GM19023 (cell line): ENCODE results near the gene LDB2.
"Not testable (repeated sequence)": the region's sequence is repeated elsewhere in the genome, so short reads cannot be mapped to it uniquely, and the experiment has no call there.

Experiments used
- ATAC-seq: cut with Tn5 transposase; IDR thresholded peaks from one replicate; pipeline ENCODE4 v1.9.1; 2021; ENCODE audit warnings: mild to moderate bottlenecking, moderate library complexity; ENCODE audit not compliant: unreplicated experiment

Gene LDB2

GRCh38 chr4:16663307-16663706, 235.1 kb downstream of the LDB2 start:
- no peak for ATAC-seq

- ATAC-seq: no peak
Observed at GRCh38 chr4:16661813-16662212, 236.6 kb downstream of the LDB2 start.

GRCh38 chr4:16660656-16661055, 237.8 kb downstream of the LDB2 start:
- ATAC-seq: no peak

- ATAC-seq: no peak
Observed at GRCh38 chr4:16659694-16660093, 238.8 kb downstream of the LDB2 start.

GRCh38 chr4:16659079-16659478, 239.4 kb downstream of the LDB2 start:
- ATAC-seq: no peak

- no peak for ATAC-seq
Observed at GRCh38 chr4:16658183-16658582, 240.3 kb downstream of the LDB2 start.

DNA sequence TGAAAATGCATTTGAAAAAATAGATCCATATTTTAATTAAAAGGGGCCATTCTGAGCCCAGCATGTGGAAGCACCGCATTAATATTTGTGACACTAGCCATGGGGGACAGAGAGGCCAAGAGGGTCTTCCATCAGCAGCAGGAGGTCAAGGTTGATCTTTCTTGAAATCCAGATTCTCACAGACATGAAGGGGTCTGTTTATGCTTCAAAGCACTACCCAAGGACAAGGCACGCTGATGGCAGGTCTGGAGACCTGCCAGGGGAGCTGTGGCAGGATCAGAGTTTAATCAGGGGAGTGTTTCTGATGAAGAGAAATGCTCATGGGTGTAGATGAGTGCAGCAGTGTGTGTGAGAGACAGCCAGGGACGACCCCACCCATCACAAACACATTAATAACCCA, 243.3 kb downstream of the LDB2 start:
- no peak for ATAC-seq

DNA sequence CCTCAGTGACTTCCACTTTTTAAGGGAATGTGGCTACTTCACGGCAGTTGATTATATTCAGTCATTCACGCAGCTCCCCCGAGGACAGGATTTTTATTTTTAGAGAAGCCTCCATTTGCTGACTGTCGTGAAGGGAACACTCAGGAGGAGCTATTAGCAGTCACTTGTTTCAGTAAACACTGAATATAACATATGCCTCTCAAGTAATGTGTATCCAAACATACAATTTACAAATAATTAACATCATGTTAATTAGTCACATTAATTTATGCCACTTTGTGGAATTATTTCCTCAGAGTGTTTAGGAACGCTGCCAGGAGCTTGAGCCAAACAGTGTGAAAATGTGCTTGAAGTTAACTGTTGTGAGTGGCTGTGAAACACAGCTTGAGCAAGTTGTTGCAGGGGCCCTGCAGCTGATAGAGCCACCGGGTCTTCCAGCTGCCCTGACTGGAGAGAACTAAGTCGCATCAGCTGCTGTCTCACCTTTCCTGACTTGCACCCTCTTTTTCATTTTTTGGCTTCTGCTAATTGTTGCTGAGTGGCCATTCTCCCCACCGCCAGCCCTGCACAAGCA, 245.6 kb downstream of the LDB2 start:
- no peak for ATAC-seq

GRCh38 chr4:16646459-16646858, 252.0 kb downstream of the LDB2 start:
- no peak for ATAC-seq

DNA sequence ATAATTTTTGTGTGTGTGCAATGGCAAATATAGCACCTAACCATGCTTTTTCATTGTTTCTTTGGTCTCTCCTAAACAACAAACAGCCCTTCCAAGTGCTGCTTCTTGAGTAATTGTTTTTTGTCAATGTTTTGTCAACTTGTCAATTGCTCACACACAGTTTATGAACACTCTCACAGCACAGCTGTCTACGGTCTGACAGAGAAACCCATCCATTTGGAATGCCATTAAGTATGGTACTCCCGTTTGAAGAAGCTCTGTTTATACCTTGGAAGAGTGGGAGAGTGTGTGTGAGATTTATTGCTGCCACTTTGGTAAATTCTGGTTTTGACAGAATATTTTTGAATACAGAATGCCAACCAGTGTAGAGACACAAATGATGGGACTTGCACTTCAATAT, 254.6 kb downstream of the LDB2 start:
- no peak for ATAC-seq

DNA sequence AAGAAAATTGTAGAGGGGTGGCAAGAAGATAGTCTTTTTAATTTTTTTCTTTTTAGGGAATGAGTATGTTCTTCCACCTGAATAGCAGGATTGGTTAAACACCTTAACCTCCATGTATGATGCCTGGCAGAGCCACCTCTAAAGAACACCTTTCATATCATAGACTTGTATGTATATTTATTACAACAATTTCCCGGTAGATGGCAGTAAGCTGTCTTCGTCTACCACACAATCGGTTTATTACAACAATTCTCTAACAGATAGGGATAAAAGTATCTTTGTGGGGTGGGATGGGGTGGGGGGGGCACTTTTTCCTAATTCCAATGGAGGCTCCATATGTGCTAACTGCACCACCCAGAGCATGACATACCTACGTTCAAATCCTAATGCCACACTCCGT, 255.5 kb downstream of the LDB2 start:
- ATAC-seq: no peak

DNA sequence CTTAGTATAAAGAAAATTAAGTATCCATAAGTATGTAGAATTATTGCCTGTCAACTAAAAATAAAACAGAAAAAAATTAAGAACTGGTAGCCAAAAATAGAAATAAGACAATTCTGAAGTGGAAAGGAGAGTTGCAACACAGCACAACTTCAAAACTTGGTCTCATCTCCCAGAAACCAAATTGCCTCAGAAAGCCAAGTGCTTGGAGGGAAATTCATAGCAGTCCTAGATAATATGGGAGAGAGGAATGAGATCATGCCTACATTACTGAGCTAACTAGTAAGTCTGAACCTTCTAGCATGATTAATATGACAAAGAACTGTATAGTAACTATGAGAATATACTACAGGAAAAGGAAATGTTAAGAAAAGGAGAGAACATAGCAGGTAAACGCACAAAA, 256.5 kb downstream of the LDB2 start:
- no peak for ATAC-seq

- no peak for ATAC-seq
Observed at GRCh38 chr4:16636912-16637630, 261.4 kb downstream of the LDB2 start.

- no peak for ATAC-seq
Observed at GRCh38 chr4:16636304-16636703, 262.1 kb downstream of the LDB2 start.

GRCh38 chr4:16629274-16629673, 269.2 kb downstream of the LDB2 start:
- ATAC-seq: not testable (repeated sequence)

GRCh38 chr4:16628835-16629234, 269.6 kb downstream of the LDB2 start:
- ATAC-seq: not testable (repeated sequence)

GRCh38 chr4:16627999-16628398, 270.4 kb downstream of the LDB2 start:
- no peak for ATAC-seq

DNA sequence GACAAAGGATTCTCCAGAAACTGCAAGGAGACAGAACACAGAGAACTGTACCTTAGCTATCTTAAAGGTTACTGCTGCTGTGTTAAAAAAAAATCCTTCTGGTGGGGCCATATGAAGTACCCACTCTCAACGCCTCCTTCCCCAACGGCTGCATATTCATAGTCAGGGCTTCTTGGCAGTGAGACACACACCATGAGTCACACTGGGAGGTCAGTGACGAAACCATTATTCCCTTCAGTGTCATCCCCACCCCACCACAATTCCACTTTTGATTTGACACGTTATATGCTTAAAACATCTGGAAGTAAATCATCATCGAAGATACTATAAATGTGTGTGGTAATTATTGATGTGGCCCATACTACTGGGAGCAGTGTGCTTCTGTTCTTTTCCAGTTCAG, 271.5 kb downstream of the LDB2 start:
- no peak for ATAC-seq

DNA sequence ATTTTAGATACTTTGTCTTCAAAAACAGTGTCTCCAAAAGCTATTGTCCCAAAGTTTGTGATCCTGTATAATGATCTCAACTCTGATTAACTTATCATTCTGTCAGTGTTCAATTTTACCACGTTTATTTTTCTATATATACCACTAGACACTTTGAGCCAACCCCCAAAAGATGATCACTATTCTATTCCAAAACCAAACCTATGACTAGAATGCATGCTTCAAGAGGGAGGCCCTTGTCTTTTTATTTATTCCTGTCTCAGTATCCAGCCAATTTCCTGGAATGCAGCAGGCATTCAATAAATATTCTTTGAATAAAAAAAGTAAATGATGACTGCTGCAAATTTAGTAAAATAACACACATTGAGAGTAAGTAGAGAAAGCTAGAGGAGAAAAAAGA, 275.6 kb downstream of the LDB2 start:
- no peak for ATAC-seq

- ATAC-seq: no peak
Observed at GRCh38 chr4:16617435-16617834, 281.0 kb downstream of the LDB2 start.

DNA sequence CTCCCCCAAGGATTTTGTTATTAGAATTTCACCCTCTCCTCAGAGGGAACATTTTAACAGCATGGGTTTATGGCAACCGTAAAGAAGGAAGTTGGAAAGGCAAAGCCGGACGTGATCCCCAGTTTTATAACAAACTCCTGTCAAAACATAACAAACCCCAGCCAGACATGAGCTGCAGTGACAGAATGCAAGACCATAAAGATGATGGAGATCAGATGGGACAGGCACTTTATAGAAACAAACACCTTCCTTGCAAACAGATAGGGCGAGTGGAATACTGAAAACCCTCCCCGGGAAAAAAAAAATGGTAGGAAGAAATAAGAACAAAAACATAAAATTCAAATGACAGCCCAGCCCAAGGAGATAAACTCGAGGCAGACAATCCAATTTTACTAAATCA, 281.4 kb downstream of the LDB2 start:
- ATAC-seq: no peak

- ATAC-seq: no peak
Observed at GRCh38 chr4:16609170-16609758, 289.2 kb downstream of the LDB2 start.
